EL (cell line): Measurements from ENCODE around the gene CALB2.
"Not testable (repeated sequence)": the region's sequence is repeated elsewhere in the genome, so short reads cannot be mapped to it uniquely, and the experiment has no call there.

Experiments
- DNase-seq: peaks from one replicate; pipeline ENCODE4 v3.0.0-alpha.2; 2016

The CALB2 gene, protein sequence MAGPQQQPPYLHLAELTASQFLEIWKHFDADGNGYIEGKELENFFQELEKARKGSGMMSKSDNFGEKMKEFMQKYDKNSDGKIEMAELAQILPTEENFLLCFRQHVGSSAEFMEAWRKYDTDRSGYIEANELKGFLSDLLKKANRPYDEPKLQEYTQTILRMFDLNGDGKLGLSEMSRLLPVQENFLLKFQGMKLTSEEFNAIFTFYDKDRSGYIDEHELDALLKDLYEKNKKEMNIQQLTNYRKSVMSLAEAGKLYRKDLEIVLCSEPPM

DNA sequence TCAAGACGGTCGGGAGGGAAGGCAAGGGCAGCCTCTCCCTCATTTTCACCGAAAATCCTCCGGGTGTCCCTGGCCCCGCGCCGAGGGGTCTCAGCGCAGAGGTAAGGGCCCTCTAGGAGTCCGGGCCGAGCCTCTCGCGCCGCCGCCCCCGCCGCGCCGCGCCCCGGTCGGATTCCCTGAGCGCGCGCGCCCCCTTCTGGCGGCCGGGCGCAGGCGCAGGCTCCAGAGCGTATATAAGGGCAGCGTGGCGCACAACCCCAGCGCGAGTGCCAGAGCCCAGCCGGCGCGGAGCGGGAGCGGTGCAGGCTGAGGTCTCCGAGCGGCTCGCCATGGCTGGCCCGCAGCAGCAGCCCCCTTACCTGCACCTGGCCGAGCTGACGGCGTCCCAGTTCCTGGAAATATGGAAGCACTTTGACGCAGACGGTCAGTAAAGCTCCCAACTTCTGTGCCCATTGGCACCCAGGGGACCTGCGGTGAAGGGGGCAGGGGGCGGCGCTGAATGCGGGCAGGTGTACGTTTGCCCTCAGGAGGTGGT lies at the start of gene CALB2:
Gene CALB2 (plus strand): TSS at position 260 of the 535 bp plus-strand sequence. CDS start 70 bp downstream, at position 330.
- peak; percentile 65 for DNase-seq

DNA sequence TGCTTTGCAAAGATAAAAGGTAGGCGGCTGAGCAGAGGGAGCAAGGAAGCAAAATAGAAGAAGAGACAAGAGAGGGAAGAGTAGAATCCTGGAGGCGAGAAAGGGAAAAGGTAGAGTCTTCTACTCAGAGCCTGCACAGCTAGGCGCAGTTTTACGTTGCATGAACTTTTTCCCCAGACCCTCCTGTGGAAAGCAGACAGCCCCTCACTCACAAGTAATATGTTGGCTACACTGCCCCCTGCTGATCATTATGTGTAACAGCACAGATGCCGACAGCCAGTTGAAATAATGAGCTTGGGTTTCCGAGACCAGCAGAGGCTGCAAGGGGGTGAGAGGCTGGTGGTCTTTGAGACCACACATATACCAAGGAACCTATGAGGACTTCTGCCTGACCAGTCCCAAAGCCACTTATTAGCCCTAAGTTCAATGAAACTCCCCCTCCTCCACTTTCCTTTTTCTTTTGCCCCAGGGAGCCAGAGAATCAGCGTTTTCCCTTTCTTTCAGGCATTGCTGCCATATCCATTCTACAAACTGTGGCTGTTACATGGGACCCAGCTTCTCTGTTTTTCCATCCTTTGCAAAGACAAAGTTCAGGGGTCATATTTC lies 46.9 kb upstream of the CALB2 start:
- DNase-seq, result no peak

DNA sequence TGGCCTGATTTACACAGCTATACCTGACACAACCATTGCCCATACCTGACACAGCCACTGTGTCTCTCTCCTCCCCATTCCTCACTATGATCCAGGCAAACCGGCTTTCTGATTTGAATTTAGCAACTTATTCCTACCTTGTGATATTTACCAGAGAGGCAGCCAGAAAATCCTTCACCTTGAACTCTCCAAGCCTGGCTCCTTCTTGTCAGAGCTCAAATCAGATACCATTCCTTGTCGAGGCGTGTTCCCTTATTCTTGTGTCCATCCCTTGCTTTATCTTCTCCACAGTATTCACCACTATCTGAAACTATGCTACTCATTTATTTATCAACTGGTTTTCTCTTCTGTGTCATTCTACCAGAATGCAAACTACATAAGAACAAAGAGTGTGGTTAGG lies 44.9 kb upstream of the CALB2 start:
- DNase-seq, result not testable (repeated sequence)

DNA sequence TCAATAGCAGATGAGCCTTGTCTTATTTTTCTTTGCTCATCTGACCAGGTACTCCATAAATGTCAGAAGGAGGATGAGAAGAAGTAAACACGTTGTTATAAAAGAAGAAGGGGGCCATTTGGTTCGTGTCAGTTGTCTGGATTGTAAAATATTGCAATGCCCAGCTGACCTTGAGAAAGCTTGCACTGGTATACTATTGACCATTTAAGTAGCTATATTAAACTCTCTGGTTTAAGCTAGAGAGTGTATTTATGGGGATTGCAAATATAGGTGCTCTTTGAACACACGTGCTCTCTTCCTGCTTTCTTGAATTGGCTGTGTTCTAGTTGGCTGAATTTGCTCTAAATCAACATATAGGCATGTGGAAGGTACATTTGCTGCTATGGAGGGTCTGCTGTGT lies 43.3 kb upstream of the CALB2 start:
- no peak for DNase-seq

DNA sequence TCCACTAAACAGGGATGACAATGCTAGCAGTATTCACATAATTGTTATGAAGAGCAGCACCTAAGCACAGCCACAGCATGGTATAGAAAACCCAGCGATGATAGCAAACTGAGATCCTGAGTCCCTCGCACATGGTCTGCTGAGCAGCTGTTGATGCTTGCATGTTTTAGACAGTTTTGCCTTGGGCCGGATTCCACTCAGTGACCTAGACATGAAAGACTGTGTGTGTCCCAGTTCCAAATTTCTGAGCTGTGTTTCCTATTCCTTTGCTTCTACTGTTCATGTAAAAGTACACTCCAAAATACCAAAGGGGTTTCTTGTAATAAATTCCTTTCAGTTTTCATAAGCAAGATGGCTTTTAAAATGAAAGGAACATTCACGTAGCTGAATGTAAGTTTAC lies 38.5 kb upstream of the CALB2 start:
- DNase-seq, result no peak

DNA sequence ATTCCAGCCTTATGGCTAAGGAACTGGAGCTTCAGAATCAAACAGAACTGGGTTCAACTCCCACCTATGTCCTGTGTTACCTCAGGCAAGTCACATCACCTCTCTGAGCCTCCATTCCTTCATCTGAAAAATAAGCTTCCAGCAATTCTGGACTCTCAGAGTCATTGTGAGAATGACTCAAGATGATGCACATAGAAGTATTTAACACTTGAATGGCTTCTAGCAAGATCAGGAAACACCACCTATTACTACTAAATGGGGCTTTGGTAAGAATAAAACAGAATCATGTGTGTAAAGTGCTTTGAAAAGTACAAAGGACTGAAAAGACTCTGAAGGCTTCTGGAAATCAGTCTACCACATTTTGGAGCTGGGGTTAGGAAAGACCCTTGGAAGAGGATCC lies 30.8 kb upstream of the CALB2 start:
- DNase-seq, result no peak

DNA sequence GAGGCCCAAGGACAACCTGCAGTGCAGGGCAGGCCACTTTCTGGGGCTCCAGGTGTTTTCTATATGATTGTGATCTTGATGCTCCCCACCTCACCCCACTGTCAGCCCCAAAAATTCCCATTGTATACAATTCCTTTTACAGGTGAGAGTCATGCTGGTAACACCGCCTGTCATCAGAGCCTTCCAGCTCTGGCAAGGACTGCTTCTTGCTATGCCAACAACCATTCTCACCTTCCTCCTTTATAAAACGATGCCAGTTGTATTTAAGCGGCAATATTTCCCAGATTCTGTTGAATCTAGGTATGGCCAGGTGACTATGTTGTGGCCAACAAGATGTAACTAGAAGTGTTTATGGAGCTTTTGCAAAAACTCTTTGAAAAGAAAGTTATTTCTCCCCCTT lies 30.4 kb upstream of the CALB2 start:
- DNase-seq, result no peak

DNA sequence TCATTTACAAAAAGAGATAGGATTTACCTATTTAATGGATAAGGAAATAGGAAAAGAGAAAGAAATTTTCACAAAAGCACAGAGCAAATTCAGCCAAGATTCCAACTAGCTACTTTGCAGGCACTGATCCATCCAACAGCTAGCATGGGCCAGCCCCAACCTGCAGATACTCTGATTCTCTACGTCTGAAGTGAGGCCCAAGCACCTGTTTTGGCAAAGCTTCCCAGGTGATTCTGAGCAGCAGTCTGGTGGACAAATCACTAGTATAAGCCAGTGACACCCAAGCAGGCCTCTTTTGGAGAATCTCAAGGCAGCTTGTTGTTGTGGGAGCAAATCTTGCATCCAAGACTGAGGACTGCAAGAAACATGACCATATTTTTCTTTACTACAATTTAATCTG lies 20.9 kb upstream of the CALB2 start:
- no peak for DNase-seq

DNA sequence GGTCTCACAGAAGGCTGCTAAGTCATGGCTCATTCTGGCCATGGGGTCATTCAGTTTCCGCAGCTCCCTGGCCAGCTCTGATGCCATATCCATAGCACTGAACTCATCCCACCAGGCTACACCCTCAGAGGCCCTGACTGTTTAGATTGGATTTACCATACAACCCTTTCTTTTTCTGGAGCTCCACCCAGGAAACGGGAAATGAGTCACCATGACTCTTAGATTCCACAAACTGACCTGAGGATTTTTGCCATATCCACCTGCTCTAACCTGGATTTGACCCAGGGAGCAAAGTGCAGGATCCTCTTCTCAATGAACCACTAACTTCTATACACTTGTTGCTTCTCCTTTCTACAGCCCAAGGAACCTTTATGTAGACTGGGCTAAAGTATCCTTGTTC lies 20.3 kb upstream of the CALB2 start:
- DNase-seq, result peak; percentile 13

DNA sequence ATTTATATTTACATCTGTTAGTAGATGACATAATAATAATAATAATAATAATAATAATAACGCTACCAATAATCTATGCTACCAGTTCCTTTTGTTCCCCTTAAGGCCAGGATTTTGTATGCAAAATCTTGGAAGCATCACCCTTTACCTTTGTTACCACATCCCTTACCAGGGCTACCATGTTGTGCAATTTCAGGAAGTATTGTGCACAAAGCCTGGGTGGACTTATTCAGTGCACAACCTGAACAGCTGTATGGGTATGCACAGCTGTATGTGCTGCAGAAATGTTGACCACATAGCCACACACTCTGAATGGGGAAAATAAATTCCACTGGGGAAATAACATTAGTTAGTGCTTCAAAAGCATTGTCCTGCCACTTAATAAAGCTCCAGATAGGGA lies 19.9 kb upstream of the CALB2 start:
- DNase-seq, result no peak

DNA sequence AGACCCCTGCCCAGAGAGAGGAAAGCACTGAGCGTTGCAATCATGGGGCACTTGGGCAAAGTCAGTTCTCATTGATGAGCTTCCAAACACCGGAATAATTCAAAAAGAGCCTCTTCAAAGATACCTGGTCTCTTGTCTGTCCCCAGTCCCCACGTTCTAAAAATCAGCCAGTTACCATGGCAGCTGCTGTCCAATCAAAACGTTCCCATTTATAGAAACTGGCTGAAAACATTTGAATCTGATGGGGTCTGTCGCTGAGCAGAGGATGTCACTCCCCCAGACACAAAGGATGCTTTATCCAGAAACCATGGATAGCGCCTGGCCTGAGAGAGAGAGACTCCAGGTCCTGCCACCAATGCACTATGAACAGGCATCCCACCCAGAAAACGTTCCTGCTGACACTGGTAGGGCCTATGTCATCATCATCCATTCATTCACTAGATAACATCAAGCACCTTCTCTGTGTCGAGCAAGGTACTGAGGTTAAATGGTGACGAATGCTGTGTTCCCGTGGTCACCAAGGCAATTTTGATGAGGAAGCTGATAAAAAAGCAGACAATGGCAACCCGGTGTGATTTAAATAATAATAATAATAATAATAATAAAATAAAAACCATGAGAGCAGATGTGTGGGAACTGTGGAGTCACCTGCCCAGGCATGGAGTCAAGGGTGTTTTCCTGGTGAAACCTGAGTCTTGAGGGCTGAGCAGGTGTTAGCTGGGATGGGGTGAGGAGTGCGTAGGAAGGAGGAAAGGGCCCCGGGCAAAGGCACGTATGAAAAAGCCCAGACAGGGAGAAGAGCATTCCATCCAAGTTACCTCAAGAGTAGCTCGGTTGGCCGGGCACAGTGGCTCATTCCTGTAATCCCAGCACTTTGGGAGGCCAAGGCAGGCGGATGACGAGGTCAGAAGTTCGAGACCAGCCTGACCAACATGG lies 19.0 kb upstream of the CALB2 start:
- DNase-seq, result no peak

DNA sequence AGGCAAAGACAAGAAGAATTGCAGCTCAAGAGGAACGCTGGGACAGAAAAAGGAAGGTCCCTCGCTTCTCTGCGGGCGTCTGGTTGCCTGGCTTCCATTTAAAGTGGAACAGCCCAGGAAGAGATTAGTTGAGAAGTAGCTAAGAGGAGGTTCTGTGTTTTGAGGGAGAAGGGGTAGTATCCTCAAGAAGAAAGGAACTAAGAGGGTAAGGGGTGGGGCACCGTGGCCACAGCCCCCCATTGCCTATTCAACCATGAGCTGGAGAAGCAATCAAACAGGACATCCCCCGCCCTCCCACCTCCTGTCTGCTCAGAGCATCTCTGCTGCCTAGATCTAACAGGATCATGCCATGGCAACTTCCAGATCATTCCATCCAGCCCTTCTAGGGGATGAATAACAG lies 18.1 kb upstream of the CALB2 start:
- no peak for DNase-seq

DNA sequence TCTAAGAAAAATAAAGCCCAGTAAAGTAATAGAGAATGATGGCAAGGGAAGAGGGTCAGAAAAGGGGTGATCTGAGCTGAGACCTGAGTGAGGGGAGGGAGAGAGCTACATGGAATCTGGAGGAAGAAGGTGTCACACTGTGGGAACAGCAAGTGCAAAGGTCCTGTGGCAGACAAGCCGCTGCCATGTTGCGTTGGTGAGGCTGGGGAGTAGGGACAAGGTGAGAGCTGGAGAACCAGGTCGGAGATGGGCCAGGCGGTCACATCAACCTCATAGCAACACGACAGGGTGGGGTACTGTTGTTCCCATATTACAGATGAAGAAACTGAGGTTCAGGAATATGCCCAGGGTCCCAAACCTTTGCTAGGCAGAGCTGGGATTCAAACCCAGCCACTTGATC lies 16.6 kb upstream of the CALB2 start:
- no peak for DNase-seq

DNA sequence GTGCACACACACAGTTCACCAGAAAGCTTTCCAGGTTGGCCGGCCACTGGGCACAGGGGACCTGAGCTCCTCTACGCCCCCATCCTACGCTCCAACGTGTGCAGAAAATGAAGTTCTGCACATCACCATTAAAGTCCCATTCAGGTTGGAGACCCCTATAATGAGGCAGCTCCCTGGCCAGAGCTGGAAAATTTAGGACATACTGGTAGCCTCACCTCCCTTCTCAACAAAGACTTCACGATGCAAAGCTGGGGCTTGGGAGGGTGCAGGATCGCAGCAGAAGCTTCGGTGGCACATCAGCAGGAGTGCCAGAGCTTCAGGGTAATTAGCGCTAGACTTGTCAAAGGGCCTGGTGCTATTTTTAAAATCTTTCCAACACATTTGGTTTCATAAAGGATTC lies 15.4 kb upstream of the CALB2 start:
- no peak for DNase-seq

DNA sequence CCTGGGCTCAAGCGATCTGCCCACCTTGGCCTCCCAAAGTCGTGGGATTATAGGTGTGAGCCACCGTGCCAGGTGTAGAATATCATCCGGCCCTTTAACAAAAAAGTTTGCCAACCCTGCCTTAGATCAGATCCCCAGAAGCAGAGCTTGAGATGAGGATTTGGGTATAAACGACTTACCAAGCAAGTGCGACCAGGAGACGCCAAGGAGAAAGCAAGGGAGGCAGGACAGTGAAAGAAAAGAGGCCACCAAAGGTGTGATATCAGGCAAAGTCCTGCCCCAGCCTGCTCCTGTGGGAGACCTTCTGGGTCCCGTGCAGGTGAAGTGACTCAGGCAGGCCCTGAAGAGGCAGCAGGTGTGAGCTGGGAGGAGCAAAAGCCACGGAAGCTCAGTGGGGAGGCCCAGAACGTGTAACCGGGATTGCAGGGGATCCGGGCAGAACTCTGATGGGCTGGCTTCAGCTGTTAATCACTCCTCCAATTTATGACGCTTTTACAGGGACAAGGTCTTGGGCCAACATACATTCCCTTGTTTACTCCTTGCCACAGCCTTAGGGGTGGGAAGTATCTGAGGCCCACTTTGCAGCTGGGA lies 14.1 kb upstream of the CALB2 start:
- no peak for DNase-seq

DNA sequence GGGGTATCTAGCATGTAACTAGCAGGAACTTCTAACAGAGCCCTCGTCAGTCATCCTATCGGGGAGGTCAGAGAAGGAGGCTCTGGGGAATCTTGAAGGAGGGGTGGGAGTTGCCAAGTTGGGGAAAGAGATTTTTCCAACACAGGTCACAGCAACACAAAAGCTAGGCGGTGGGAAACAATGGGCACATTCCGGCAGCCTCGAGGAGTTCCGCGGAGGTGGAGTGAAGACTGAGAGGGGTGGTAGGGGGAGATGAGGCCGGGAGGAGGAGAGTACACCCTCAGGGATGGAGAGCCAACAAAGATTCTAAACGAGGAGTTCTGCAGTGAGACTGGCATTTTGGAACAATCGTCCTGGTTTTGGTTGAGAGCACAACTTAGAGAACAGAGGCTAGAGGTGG lies 13.5 kb upstream of the CALB2 start:
- DNase-seq, result no peak

DNA sequence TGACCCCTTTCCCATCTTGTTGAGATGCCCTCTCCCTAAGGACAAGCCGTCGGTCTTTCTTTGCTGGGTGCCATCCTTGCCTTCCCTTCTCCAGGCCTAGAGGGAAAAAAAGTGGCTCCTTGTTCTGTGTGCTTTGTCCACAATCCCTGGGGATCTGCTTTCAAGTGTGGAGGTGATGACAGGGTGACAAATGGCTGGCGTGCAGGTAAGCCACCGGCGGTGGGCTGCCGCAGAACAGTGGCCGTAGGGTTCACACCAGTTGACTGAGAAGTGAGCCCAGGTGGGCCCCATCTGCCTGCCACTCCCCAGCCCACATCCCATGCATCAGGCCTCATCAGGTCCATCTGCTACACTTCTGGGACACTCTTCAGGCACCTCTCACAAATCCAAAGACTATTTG lies 11.4 kb upstream of the CALB2 start:
- no peak for DNase-seq

DNA sequence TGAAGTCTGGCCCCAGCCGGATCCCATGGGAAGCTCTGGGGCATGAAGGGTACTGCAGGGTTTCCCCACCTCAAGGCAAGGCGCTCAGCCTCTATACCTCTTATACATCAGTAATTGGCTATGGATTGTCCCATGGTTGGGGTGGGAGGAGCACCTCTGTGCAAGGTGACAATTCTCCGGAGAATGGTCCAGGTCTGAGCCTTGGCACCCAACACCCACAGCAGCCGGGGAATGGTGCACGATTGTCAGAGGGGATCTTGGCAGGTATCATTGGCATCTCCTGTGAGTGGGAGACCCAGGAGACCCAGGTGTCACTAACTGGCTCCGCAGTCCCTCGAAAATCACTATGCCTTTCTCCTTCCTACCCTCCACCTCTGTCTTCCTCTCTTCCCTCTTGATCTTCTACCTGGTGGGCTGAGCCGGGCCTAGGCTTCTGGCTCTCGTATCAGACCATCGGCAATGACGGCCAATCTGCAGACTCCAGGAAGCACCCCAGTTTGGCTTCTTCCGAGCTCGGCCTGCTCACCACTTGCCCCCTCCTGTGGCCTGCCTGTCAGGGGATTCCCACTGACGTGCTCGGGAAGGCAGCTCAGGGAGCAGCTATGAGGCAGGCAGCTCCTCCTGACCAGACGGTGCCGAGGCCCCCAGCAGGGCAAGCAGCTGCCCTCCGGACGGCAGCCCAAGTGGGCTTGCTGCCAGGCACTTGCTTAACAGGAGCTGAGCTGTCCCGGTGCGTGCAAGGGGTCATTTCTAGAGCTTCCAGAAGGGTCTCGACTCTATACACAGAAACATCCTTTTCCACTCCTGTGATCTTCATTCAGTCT lies 10.0 kb upstream of the CALB2 start:
- no peak for DNase-seq

DNA sequence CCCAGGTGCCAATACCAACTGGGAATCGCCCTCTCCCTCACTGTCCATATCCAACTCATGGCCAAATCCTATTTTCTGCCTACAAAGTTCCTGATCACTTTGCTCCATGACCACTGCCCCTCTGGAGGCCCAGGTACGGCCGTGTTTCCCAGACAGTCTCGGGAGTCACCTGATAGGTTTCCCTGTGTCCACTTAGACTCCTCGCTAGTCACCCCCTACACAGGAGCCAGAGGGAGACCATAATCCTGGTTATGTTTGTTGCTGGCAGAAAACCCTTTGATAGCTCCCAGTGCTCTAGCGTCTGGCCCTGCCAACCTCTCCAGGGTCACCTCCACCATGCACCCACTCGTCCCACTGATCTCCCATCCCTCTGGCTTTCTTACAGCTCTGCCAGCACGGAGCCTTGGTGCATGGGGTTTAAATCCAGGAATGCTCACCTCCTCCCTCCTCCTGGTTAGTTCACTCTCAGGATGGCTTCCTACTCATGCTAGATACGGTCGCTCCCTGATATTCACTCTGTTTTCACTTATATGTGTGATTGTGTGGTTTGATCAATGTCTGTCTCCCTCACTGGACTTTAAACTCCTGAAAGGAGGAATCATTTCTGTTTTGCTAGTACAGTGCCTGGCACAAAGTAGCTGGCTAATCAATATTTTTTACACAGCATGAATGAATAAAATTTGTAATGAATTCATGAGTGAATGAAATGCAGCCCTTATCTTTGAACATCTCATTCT lies 7.5 kb upstream of the CALB2 start:
- DNase-seq, result no peak

DNA sequence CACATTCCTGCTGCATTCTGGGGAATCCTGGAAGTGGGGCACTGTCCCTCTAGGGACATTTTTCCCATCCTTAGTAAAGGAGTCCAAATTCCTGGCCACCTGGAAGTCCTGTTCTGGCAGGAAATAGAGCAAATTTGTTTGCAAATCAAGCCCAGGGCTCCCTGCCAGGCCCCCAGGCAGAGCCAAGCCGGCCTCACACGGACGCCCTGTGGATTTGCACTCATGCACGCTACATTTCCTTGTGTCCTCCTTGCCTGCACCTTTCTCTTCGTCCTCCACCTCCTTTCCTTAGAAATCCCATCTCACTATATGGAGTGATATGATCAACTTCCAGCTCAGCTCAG lies 7.0 kb upstream of the CALB2 start:
- DNase-seq, result no peak

DNA sequence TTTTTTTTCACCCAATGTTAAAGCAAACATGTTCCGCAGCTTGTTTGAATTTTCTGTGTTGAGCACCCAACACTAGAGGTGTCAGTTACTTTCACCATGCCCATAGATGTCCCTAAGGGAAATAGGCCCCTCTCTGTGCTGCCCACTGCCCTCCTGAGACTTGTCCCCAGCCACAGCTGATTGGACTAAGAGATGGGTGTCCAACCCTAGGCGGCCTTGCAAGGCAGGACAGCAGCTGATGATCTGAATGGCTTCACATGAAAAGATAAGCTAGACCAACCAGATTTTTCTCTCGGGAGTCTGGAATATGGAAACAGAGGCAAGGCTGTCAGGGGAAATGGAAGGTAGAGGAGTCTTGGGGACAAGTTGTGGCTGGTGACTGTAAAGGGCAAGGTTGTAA lies 6.1 kb upstream of the CALB2 start:
- no peak for DNase-seq

DNA sequence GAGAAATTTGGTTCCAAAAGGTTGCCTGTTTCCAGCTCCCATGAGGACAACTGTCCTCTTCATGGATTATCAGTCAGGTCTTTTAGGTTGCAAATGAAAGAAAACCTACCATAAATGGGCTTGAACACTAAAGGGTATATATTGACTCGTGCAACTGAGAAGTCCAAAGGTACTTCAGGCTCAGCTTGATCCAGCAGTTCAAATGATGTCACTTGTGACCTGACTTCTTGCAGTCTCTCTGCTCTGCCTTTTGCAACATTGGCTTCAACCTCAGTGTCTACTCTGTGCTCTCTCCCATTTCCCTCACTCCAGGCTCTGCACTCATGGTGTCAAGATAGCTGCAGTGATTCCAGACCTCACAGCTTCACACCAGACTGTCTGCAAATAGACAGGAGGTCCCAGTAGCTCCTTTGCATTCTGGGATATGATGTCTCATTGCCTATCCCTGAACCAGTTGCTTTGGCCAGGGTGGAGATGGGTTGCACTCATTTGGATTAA lies 5.5 kb upstream of the CALB2 start:
- no peak for DNase-seq
